Neural progenitor cell (in vitro differentiated cells): ENCODE measurements around the gene CUBN. TPM values are rescaled to one million over a fixed set of nuclear protein-coding genes. Genes with fewer than 3 reads are reported as not detected.

ENCODE experiments used
- DNase-seq: peaks from one replicate; pipeline ENCODE4 v3.0.0-alpha.2; 2016; ENCODE audit warnings: low spot score
- H2AFZ ChIP-seq: fragments of 200-600 bp; sonication (generic); replicated peaks from 2 replicates; pipeline ENCODE4 v1.6.1; 2016; ENCODE audit warnings: antibody characterized with exemption
- H3F3A ChIP-seq: fragments of 200-600 bp; sonication (generic); 2 replicates; pipeline ENCODE4 v1.6.1; 2016; ENCODE audit warnings: antibody characterized with exemption, low read depth
- H3K27ac ChIP-seq: fragments of 200-600 bp; sonication (generic); 2 replicates; pipeline ENCODE4 v1.5.1; 2016; ENCODE audit warnings: mild to moderate bottlenecking
- H3K27me3 ChIP-seq: fragments of 200-600 bp; sonication (generic); 2 replicates; pipeline ENCODE4 v1.6.1; 2016; ENCODE audit warnings: mild to moderate bottlenecking, moderate library complexity
- H3K36me3 ChIP-seq: fragments of 200-600 bp; sonication (generic); 2 replicates; pipeline ENCODE4 v1.5.1; 2016
- H3K4me1 ChIP-seq: fragments of 200-600 bp; sonication (generic); 2 replicates; pipeline ENCODE4 v1.6.1; 2016; ENCODE audit warnings: mixed run types
- H3K4me2 ChIP-seq: fragments of 200-600 bp; sonication (generic); 2 replicates; pipeline ENCODE4 v1.6.1; 2016
- H3K4me3 ChIP-seq: fragments of 200-600 bp; sonication (generic); 2 replicates; pipeline ENCODE4 v1.5.1; 2016
- H3K79me2 ChIP-seq: fragments of 200-600 bp; sonication (generic); 2 replicates; pipeline ENCODE4 v1.6.1; 2016; ENCODE audit warnings: low read depth
- H3K9ac ChIP-seq: fragments of 200-600 bp; sonication (generic); 2 replicates; pipeline ENCODE4 v1.6.1; 2016
- H3K9me3 ChIP-seq: fragments of 200-600 bp; sonication (generic); 2 replicates; pipeline ENCODE4 v1.5.1; 2016; ENCODE audit warnings: low read depth
- H4K20me1 ChIP-seq: fragments of 200-600 bp; sonication (generic); 2 replicates; pipeline ENCODE4 v1.6.1; 2016; ENCODE audit warnings: low read depth
- H3K27ac Mint-ChIP-seq: 3 replicates; pipeline ENCODE4 v1.8.0; 2021; ENCODE audit warnings: mixed read lengths
- H3K27me3 Mint-ChIP-seq: 2 replicates; pipeline ENCODE4 v1.8.0; 2022; ENCODE audit warnings: low read depth, mild to moderate bottlenecking, inconsistent platforms, moderate library complexity, mixed read lengths; ENCODE audit not compliant: insufficient read depth
- H3K36me3 Mint-ChIP-seq: 3 replicates; pipeline ENCODE4 v1.8.0; 2021; ENCODE audit warnings: mixed read lengths
- H3K4me1 Mint-ChIP-seq: 3 replicates; pipeline ENCODE4 v1.8.0; 2021; ENCODE audit warnings: mixed read lengths
- H3K4me3 Mint-ChIP-seq: 3 replicates; pipeline ENCODE4 v1.8.0; 2021; ENCODE audit warnings: mild to moderate bottlenecking, moderate library complexity, mixed read lengths
- H3K9me3 Mint-ChIP-seq: 3 replicates; pipeline ENCODE4 v1.8.0; 2020; ENCODE audit warnings: mixed read lengths
- CTCF ChIP-seq: fragments of 200-600 bp; sonication (generic); IDR thresholded peaks from 2 replicates; pipeline ENCODE4 v1.5.1; 2017; ENCODE audit warnings: antibody characterized with exemption, mild to moderate bottlenecking
- EZH2 ChIP-seq: fragments of 200-600 bp; sonication (generic); IDR thresholded peaks from 2 replicates; pipeline ENCODE4 v1.6.1; 2017; ENCODE audit warnings: antibody characterized with exemption, mild to moderate bottlenecking, moderate library complexity
- EZH2phosphoT487 ChIP-seq: fragments of 200-600 bp; sonication (generic); IDR thresholded peaks from 2 replicates; pipeline ENCODE4 v1.6.1; 2017; ENCODE audit warnings: antibody characterized with exemption
- total RNA-seq: library from RNA; depleted of rRNA; stranded (reverse); fragments of >200 nt; gene quantifications from 2 replicates; pipeline ENCODE4 v1.2.3, GENCODE V29; 2015; ENCODE audit warnings: low replicate concordance

The CUBN gene
- total RNA-seq, 1 donor from 2014 or later, result 2.2 TPM

GRCh38 chr10:16792675-16793074 lies 336.9 kb downstream of the CUBN start:
- H3K27ac Mint-ChIP-seq, result no peak overlapping the region
- Histone ChIP-seq H3K27me3 (no peaks in the 10 kb centered on the region), H3K36me3 (no peaks in the 10 kb centered on the region), H3K79me2 (no peaks in the 10 kb centered on the region), H2AFZ (no peak overlapping the region), H3K4me3 (no peak overlapping the region), H3K9me3 (no peaks in the 10 kb centered on the region), H3K4me2 (no peak overlapping the region), H3K4me1 (peaks cover 11% of the 10 kb centered on the region), H3F3A (no peaks in the 10 kb centered on the region), H3K9ac (no peak overlapping the region), H3K27ac (no peak overlapping the region), H4K20me1 (no peaks in the 10 kb centered on the region)
- peaks cover 4% of the 10 kb centered on the region for H3K9me3 Mint-ChIP-seq
- DNase-seq, result no peak
- no peak overlapping the region for H3K4me3 Mint-ChIP-seq
- peaks cover 12% of the 10 kb centered on the region for H3K36me3 Mint-ChIP-seq
- peaks cover 13% of the 10 kb centered on the region for H3K4me1 Mint-ChIP-seq
- TF ChIP-seq EZH2phosphoT487, result no peak
- TF ChIP-seq CTCF, result no peak
- no peak for TF ChIP-seq EZH2
- no peaks in the 10 kb centered on the region for H3K27me3 Mint-ChIP-seq

DNA sequence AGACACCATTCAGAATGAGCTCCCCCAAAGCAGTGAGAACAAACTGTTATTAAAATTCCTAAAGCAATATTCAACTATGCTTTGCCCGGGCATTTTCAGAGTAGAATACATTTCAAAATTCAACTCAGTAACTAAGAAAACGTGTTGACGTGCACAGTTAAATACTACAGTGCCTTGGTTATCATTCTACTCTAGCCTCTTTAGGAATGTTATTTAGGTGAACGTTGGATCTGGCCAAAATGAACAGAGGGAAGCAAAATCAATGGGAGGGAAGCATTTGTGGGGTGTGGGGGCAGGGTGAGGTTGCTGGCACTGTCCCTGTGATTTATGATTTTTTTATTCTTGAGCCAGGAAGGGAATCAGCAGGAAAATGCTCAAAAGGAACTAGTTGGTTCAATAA lies 339.8 kb downstream of the CUBN start:
- H3K9me3 Mint-ChIP-seq, result peaks cover 6% of the 10 kb centered on the region
- H3K4me3 Mint-ChIP-seq, result no peak overlapping the region
- H3K36me3 Mint-ChIP-seq, result peaks cover 10% of the 10 kb centered on the region
- H3K79me2 ChIP-seq, result no peaks in the 10 kb centered on the region
- H2AFZ ChIP-seq, result no peak overlapping the region
- no peak overlapping the region for H3K4me2 ChIP-seq
- no peaks in the 10 kb centered on the region for H3K27me3 ChIP-seq
- no peaks in the 10 kb centered on the region for H4K20me1 ChIP-seq
- H3K9ac ChIP-seq, result no peak overlapping the region
- peaks cover 11% of the 10 kb centered on the region for H3K4me1 ChIP-seq
- no peaks in the 10 kb centered on the region for H3K36me3 ChIP-seq
- H3K4me3 ChIP-seq, result no peak overlapping the region
- TF ChIP-seq CTCF (no peak), EZH2 (no peak), EZH2phosphoT487 (no peak)
- peaks cover 1% of the 10 kb centered on the region for H3K27me3 Mint-ChIP-seq
- H3K4me1 Mint-ChIP-seq, result peaks cover 13% of the 10 kb centered on the region
- no peaks in the 10 kb centered on the region for H3K9me3 ChIP-seq
- no peak overlapping the region for H3K27ac ChIP-seq
- no peaks in the 10 kb centered on the region for H3F3A ChIP-seq
- H3K27ac Mint-ChIP-seq, result no peak overlapping the region
- no peak for DNase-seq

GRCh38 chr10:16789261-16789660 lies 340.4 kb downstream of the CUBN start:
- Histone ChIP-seq H2AFZ (no peak overlapping the region), H3K36me3 (no peaks in the 10 kb centered on the region), H3K9ac (no peak overlapping the region), H4K20me1 (no peaks in the 10 kb centered on the region), H3K4me3 (no peak overlapping the region), H3K79me2 (no peaks in the 10 kb centered on the region), H3F3A (no peaks in the 10 kb centered on the region), H3K4me1 (peaks cover 11% of the 10 kb centered on the region), H3K4me2 (peak overlapping the region; percentile 25), H3K9me3 (no peaks in the 10 kb centered on the region), H3K27ac (peak overlapping the region; percentile 59), H3K27me3 (no peaks in the 10 kb centered on the region)
- no peak overlapping the region for H3K4me3 Mint-ChIP-seq
- H3K27ac Mint-ChIP-seq, result no peak overlapping the region
- DNase-seq, result peak; percentile 12
- TF ChIP-seq EZH2 (no peak), CTCF (no peak), EZH2phosphoT487 (no peak)
- H3K36me3 Mint-ChIP-seq, result peaks cover 10% of the 10 kb centered on the region
- H3K27me3 Mint-ChIP-seq, result peaks cover 2% of the 10 kb centered on the region
- H3K4me1 Mint-ChIP-seq, result peaks cover 13% of the 10 kb centered on the region
- H3K9me3 Mint-ChIP-seq, result peaks cover 6% of the 10 kb centered on the region
